CD4-positive, alpha-beta T cell treated with Interleukin-12 subunit alpha and Interleukin-12 subunit beta, for 1 hour (primary cell): ENCODE data around the gene TGFBI.

Source experiments
- DNase-seq: peaks from one replicate; pipeline ENCODE4 v3.0.0-alpha.2; 2020

The TGFBI gene

DNA sequence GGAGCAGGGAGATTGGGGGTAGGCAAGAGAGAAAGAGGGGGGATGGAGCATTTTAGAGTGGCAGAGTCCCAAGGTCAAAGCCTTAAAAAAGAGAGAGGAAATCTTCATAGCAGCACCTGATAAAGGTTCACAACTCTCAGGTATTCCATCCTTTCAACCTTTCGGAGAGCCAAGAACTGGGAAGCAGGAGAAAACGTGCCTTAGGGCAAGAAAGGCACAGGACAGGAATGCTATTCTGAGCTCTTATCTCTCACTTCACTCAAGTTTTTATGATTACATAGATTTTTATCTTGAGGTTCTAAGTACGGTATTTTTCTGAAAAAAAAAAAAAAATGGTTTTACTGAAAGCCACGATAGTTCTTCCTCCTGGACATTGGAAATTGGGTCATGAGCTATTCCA lies 69.4 kb downstream of the TGFBI start:
- DNase-seq: no peak

DNA sequence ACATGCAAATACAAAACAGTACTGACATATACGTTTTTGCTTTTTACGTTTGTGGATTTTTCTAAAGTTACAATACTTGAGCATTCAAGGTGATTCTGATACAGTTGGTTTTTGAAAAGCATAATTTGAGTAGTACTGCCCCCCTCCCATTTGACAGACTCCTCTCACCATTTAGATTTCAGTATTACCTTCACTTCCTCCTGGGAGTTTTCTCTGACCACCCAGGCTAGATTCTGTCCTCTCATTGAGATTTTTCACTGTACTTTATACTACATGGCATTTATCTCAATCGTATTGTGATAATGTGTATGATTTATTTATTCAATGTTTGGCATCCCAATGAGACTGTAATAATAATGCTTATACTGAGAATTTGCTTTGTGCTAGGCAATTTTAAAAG lies 71.1 kb downstream of the TGFBI start:
- no peak for DNase-seq

DNA sequence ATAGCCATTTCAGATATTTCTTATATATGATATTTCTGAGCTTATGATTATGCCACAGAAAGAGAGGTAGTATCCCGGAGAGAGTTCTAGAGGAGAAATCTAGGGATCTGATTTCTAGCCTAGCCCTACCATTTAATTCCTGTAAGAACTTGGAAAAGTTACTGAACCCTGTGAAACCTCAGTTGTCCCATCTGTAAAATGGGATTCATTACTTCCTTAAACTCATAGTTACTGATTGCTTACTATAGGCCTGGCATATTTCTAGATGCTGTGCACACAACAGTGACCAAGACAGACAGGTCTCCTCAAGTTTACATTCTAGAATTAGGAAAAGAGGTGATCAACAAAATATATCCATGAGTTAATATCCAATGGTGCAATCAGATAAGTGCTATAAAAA lies 73.1 kb downstream of the TGFBI start:
- no peak for DNase-seq

DNA sequence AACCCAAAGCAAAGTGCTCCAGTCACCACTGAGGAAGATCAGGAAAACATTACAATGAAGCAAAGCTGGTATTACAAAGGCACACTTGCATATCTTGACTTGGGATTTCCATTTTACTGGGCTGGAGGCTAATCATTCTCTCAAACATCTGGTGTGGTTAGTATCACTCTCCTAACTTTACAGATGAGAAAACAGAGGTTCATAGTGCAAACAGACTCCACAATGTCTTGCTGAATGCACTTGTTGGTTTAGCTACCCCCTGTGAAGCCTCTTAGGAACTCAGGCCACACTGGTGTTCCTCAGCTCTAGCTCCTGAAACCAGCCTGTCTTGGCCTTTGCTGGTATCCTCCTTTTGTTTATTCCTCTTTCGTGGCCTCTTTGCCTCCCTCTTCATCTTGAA lies 74.3 kb downstream of the TGFBI start:
- DNase-seq: no peak

DNA sequence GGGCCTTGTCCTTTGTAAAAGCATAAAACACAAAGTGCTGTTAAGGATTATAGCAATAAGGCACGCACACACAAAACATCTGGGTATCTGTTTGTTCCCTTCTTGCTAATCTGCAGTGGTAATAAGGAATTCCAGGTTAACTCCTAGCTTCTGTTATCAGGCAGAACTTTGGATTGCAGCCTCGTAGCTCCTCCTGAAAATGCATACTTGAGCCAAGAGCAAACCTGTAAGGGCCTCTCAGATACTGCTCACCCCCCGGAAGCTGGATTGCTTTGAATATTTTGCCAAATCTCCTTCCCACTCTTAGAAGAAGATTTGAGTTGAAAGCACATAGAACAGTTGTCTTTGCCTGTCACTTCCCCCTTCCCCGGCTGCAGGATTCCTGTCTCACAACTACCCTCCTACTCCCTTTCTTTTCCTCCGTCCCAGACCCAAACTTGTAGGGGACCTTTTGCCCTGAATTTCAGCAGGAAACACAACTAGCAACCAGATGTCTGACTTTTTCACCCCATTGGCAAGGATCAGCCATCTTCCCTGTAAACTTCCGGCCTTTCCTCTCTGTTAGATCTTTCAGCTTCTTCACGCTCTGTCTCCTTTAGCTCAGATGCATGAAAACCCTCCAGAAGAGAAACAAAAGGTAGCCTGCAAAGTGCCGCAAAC lies 75.6 kb downstream of the TGFBI start:
- no peak for DNase-seq

DNA sequence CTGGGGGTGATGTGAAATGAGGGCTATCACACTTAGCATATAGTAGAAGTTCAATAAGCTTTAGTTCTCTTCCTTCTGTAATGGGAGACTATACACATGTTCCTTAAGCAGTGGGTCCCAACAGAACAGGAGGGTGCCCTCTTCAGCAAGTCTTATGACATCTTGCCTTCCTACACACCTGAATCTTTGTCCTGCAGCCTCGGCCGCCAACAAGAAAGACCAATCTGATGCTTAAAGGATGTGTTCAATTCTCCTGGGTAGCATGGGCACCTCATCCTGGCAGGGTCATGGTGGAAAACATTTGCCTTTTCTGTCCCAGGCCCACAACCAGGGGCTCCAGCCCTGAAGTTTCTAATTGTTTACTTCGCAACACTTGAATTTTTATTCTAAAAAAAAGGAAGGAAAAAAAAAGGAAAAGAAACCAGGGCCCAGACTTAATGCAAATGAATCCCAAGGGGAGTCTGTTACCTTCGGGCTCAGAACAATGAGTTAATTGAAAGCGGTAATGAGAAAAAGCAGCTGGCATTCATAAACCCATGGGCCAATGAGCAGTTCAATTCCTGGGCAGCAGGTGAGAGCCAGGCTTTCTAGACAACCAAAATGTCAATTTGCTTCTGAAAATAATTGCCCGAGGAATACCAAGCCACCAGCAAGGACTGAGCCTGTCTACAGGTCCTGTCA lies 77.7 kb downstream of the TGFBI start:
- no peak for DNase-seq

DNA sequence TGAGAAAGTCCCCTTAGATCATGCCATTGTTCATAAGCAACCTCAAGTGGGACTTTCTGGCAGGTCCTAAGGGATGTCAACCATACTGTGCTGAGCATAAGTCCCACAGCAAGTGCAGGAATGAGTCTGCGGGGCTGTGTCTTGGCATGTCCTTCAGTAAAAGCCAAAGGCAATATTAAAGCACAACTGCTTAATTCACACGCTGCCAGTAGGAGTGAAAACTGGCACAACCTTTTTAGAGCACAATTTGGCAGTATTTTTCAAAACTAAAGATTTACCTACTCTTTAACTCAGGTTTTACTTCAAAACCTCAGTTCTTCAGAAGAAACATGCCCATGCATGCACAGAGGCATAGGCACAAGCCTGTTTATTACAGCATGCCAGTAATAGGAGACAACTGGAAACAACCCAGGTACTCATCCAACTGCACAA lies 79.4 kb downstream of the TGFBI start:
- DNase-seq: no peak

DNA sequence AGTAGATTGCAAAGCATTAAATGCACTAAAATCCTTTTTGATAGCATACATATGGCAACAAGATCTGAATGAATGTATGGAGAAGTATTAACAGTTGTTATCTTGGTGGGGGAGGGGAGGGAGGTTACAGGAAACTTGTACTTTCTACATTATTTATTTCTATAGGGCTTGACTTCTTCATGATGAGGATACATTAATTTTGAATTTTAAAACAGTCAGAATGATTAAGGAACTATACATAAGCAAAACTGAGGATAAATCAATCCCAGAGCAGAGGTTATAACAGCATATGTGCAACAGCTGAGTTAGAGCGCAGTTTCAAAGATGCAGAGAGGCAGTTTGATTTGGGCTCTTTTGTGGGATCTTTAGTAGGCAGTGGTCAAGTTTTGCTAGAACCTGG lies 80.0 kb downstream of the TGFBI start:
- no peak for DNase-seq

- no peak for DNase-seq
Measured at GRCh38 chr5:136109453-136110135, 80.8 kb downstream of the TGFBI start.
